Thyroid gland (tissue), 4 donors: Measurements from ENCODE around the gene PIEZO2.

ENCODE experiments used
- CTCF ChIP-seq, 6 experiments: fragments of 200-600 bp in 3 of 6; fragments of 450-650 bp in 3 of 6; sonication (generic) in 3 of 6; IDR thresholded peaks; one replicate each; pipeline ENCODE4 v1.5.1; 2016 to 2019; ENCODE audit warnings: antibody characterized with exemption in 6 of 6, mild to moderate bottlenecking in 2 of 6, inconsistent platforms in 1 of 6, moderate library complexity in 1 of 6
- POLR2A ChIP-seq, 2 donors: fragments of 450-650 bp; IDR thresholded peaks; one replicate each; pipeline ENCODE4 v1.6.1; 2017; ENCODE audit warnings: antibody characterized with exemption in 2 of 2, mild to moderate bottlenecking in 2 of 2, moderate library complexity in 1 of 2

- TF ChIP-seq POLR2A (IDR thresholded peaks at IDR 0.05) (no peak), CTCF (IDR thresholded peaks at IDR 0.05) (no peak)
Measured at GRCh38 chr18:10724666-10725065, 424.7 kb downstream of the PIEZO2 start.
